T-helper 1 cell (primary cell): ENCODE measurements around the gene SGCE.

Source experiments
- DNase-seq, 5 donors: peaks; one replicate each; pipeline ENCODE4 v3.0.0-alpha.2; 2012 to 2020

SGCE gene

DNA sequence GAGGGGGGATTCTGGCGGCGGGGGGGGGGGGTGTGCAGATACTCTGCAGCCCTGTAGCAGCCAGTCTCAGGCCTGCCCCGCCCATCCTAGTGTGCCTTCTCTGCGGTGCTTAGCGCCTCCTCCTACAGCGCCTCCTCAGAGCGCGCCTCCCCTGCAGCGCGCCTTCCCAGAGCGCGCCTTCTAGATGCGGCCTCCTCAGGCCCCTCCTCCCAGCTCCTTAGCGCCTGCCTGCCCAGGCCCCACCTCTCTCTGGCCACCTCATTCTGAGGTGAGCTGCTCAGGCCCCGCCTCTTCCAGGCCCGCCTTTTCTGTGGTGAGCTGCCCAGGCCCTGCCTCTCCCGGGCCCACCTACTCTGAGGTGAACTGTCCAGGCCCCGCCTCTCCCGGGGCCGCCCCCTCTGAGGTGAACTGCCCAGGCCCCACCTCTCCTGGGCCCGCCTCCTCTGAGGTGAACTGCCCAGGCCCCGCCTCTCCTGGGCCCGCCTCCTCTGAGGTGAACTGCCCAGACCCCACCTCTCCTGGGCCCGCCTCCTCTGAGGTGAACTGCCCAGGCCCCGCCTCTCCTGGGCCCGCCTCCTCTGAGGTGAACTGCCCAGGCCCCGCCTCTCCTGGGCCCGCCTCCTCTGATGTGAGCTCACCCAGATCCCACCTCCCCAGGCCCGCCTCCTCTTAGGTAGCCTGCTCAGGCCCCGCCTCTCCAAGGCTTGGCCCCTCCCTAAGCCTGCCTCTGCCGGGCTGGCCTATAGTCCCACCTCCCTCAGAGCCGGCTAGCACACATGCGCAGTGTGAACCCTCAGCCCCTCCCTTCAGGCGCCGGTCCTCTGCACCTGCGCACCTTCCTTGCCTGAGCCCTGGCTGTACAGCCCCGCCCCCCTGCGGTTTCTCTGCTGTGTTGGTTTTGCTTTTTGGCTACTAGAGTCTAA is 2.1 kb upstream of the SGCE start:
- DNase-seq, result peak; percentile 92 to 95 (median 93)

DNA sequence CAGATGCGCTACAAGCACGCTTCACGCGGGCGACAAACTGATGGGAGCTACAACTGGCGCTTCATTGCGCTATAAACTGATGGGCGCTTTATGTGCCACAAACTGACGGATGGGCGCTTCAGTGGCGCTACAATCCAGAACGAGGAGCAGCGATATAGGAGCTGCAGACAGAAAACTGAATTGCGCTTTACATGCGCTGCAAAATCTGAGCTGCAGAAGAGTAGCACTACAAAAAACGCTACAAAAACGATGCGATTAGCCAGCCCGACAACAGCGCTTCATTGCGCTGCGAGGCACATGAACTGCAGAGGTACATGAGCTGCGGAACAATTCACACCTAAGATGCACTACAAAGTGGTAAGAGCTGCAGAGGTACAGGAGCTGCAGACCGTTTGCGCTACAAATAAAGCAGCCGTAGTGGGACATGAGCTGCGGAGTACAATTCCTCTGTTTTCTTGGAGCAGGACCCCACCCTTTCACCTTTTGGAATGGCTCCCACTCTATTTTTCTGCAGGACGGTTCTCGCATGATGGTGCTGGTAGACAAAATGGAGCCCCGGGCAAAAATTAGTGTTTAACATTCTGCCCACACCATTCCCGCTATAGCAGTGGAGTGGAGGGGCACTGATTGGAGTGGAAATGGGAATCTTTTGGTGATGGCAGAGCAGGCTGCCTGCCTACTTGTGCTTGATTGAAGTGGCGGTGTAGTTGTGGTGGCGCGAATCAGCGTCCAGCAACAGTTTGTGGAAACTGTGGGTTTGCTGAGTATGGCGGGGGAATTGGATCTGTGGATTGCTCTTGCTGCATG is 1.2 kb upstream of the SGCE start:
- DNase-seq, result peak in 2 of 5 donors; percentile 6 to 44

DNA sequence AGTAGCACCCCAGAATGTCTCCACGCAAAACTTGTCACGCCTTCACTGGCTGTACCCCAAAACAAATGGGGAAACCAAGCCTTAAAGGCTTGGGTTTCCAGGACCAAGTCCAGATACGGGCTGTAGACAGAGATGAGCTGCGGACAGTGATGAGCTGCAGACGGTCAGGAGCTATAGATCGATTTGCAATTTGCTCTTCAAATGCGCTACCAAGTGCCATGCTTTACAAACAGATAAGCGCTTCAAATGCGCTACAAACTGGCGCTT is 658 bp upstream of the SGCE start:
- no peak for DNase-seq

DNA sequence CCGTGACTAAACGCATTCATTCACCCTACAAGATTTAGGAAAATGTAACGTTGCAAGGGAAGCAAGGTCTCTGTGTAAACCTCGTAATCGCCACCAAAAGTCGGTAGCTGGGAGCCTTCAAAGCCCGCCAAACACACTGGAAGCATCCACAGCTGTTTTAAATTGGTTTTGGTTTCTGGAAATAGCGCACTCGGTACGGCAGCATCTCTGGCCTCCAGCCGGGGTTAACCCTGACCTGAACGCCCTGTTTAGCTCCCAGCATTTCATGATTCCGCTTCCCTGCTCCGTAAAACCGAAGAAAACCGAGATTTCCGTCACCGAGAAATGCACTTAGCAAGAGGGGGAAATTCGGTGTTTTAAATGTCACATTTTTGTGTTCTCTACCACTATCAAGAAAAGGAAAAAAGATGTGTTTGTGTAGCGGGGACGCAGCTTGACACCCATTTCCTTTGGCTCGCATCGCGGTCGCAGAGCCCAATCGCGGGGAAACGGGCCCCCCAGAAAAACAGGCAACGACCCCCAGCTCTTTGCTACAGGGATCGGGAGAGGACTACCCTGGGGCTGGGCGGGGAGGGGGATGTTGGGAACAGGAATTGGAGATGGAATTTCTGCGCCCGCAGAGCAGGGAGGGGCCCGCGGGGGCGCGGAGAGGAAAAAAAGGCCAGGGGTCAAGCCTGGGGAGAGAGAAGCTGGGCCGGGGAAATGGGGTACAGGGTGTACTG is 646 bp downstream of the SGCE start:
- DNase-seq, result peak in 1 of 5 donors; percentile 4

DNA sequence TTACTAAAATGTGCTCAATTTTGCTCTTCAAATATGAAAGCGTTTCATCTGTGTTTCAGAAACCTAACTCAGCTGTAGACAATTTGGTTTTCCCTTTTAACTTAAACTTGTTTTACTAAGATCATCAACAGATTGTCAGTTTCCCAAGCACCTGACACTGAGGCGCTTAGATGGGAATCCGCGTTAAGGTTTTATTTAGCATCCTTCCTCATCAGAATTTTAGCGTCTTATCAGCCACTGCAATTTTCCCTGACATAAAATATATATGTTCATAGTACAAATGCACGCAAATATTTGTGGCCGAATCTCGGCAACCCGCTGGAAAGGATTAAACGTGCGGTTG is 1.2 kb downstream of the SGCE start:
- DNase-seq, result no peak

DNA sequence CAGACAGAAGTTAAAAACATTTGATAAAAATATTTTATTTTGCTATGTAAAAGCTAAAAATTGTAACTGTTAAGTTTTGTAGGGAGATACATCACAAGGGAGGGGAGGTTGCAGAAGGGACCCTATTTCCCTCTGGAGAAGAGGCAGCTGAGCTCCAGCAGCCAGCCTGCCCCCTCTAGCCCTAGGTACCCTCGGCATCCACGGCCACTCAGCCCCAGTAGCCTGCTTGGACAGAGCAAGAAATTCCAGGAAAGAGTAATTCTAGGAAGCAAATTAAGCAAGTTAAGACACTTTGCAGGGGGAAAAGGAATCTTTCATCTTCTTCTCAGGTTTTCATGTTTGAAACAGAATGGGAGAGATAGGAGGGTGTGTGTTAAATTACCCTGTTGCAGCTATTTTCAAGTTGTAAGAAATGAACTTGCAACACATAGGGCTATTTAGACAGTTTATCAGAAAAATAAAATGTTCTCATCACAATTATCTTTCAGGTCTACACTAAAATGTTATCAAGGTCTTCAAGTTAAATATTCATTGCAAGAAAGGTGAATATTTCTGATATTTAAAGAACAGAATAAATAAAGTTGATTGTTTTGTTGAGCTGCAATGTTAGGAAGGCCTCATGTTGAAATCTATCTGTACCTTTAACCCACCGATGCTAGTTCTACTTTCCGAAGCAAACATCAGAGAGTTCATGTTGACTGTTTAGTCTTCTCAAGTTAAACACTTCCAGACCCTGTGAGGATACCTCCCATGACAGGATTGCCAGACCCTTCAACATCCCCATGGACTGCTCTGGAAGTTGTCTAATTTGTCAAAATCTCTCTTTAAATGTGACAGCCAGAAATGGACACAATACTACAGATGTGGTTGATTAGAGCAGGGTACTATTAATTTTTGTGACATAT is 5.5 kb downstream of the SGCE start:
- no peak for DNase-seq

DNA sequence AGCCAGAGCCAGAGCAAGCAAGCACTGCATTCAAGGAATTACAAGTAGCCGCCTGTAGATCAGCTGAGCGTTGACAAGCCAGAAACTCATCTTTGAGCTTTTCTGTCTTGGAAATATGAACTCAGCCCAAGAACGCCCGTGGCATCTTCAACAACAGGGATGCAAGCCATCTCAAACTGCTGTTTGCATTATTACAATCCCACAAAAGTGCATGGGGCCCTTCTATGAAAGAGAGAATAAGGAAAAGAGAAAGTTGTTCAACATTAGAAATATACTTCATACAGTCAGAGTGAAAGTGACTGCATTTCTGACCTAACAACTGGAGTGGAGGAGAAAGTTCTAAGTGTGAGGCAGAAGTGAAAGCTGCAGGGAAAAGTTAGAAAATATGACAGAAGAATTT is 6.5 kb downstream of the SGCE start:
- DNase-seq, result no peak

DNA sequence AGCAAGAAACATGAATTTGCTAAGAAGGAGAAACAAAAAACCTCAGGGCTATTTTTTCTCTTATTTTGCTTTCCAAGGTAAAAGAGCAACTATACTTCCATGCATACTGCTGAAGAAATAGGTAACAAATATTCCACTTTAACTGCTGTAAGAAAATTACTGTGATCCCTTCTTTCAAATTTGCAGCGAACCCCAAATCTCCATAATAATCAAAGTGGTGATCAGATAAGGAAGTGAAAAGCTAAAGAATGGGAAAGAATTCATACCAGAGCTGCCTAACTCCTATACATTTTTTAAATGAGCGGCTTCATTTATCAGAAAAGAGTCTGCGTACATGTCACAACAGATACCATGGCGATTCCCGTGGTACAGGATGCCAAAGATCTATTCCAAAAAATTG is 7.2 kb downstream of the SGCE start:
- DNase-seq, result no peak

DNA sequence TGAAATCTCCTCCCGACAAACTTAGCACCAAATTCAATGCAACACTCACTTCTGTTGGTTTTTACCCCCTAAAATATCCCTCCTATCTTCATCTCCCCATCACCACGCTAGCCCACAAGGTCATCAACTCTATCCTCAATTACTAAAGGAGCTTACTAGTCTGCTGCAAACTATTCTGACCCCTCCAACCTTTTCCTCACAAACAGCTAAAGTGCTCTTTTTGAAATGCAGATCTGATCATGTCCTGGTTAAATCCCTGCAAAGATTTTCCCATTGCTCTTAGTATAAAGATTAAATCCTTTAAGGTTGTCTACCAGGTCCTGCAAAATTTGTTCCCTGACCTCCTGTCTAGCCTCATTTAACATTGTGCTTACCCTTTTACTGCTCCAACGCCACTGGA is 8.6 kb downstream of the SGCE start:
- no peak for DNase-seq

DNA sequence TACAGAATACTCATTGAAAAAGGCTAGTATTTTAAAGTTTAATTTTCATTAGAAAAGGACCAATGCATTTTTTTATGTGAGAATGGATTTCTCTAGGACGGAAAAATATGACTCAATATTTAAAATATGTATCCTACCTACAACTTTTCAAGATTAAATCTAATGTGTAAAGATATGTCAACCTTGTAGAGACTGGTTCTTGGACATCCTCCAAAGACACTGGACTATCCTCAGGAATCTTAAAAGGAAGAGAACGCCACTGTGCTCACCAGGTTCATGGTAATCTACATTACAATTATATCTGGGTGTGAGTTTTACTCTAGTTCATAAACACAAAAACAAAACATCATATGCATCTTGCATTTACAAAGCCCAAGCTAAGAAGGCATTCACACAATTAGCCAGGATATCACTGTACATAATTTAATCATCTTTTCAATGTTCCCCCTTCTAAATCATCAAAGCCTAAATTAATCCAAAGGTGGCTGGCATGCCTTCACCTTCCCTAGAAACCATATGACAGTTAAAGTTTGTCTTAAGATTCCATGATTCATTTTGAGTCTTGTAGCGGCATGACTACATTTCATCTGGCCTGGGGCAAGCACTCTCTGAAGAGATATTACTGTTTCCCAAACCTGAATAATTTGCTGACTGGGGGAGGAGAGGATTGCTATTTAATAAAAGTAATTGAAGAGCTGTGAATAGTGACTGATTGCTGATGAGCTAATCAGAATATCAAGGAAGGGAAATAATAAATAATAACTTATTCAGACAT is 12.0 kb downstream of the SGCE start:
- DNase-seq, result no peak

DNA sequence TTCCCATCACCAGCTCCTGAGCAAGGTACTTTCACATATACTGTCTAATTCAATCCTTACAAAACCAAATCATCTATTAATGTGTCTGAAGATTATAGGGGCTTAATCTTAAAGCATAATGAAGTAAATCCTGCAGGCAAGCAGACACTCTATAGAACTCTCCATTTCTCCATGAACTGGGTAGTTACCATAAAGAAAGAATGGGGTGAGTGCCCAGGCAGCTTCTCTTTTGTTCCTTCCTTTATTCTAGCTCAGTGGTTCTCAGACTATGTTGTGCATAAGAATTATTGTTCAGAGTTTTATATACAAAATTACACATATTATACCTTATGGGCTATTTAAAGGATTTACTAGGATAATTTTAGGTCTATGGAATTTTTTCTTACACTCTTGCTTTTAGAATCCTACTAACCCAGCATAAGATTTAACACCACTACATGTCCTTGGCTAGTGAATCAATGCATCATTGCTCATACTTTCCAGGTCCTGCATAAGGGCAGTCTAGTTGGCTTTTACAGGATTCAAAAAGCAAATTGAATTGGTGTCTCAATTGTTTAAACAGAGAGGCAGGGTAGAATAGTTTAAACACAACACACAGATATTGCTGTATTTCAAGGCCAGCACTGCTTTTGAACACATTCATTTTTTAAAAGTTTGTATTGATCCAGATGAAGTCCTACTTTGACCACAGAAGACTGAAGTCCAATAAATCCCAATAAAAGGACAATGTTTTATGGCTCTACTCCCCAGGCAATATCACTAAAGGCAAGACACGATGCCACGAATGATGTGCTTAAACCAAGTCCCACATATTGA is 12.9 kb downstream of the SGCE start:
- no peak for DNase-seq

DNA sequence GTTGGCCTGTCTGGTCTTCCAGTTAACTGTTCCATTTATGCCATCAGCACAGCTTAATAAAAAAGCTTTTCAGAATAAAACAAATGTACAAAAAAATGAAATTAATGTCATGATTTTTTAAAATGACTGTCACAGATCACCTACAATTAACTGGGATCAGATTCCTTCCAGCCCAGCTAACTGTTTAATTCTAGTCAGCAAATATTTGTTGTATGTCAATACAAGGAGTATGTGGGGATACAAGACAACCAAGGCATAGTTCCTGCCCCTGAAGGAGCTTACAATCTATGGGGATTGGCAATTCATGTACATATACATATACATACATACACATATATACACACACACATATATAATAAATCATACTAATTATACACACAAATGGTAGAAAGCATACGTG is 16.5 kb downstream of the SGCE start:
- DNase-seq, result no peak

DNA sequence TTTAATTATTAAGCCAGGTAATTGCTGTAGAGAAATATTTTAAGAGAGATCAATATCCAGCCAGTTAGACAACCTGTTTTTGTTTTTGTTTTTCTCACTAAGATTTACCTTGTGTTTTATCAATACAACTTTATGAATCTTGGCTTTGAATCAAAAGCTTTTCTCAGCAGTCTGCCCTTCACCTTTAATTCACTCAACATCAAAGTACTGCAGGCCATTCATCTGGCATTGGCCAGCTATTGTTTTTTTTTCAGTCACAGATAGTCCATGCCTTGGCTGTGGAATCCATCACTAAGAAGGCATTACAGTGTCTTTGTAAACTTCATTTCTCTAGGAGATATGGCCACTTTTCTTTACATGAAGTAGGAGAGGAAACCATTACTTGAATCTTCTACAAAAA is 20.2 kb downstream of the SGCE start:
- DNase-seq, result no peak

DNA sequence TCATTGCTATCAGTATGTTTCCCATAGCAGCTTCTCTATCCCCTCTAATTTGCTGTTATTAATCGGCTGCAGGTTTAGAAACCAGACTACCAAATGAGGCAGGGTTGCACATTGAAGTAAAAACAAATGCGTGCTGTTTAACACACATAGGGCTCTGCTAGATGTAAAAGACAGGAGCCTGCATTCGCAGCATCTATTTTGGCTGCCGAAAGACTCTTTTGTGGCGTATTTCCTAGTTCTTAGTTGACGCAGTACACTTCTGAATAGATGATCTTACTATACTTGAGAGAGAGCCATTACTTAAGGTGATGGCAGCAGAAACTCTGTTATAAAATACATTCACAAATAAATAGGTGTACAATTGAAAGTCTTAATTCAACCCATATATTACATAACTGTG is 21.4 kb downstream of the SGCE start:
- no peak for DNase-seq

DNA sequence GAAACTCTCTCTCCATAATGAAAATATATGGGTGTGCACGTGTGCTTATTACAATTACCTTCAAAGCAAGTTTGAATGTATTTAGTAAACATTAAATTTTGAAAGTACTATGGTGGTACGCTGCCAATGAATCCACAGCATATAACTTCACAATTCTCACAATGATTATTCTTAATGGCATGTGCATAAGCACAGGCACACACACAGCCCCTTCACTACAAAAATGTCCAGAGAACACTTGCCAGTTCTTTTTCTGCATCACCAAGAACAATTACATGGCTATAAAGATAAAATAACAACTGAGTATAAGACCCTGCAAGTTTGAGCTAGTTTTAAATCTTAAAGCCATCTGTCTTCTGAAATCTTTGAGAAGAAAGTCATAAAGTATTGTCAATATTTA is 22.2 kb downstream of the SGCE start:
- no peak for DNase-seq

DNA sequence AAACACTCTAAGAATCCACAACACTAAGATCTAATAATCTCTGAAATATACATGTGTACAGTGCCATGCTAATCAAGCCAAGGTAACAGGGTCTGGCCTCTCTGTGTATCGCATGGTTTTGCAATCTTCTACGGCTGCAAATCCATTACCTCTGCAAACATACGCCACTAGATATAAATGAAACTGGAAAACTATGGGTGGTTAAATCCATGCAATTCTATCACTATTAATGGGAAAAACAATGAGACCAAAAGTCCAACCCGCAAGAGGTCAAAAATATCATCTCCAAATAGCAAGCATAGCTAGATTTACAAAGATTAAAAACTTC is 23.0 kb downstream of the SGCE start:
- no peak for DNase-seq

DNA sequence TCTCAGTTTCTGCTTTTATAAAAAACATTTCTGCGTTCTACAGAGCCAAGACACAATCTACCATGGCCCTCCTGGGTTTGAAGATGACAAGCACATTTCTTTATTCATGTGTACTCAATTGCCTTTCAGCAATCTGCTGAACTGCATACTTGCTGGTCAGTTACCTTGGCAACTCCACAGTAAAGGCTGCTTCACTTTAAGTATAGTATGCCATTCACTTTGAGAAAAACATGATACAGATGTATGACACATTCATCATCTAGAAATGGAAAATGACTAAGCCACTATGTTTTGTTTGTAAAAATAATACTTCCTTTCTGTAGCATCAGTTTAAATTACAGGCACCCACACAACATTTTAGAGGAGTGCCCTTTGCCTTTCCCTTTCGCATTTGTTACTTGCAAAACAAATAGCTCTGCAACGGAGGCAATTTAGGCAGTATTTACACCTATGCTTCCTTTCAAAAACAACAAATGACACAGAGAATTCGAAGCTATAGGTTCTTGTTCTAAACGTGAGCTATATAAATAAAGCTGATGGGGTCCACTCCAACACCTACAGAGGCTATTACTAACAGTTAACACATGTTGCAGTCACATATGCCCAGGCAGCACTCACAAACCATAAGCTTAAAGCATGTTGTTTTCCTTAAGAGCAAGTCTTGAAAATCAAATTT is 23.5 kb downstream of the SGCE start:
- peak in 1 of 5 donors; percentile 4 for DNase-seq

DNA sequence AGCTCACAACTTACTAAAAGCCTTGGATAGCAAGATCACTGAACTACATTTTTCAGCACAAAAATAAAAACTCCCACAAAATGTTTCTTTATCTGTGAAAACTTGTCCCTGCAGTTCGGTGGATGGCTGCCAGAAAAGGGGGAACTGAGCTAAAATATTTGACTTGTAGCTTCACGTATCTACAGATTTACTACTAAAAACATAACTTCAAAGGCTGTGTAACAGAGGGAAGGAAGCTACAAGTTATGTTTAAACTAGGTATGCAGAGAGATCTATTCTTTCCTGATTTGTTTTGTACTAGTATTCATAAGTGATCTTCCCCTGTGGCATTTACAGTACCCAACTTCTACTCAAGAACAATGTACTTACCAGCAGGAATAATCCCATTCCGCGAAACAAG is 25.1 kb downstream of the SGCE start:
- DNase-seq, result no peak

DNA sequence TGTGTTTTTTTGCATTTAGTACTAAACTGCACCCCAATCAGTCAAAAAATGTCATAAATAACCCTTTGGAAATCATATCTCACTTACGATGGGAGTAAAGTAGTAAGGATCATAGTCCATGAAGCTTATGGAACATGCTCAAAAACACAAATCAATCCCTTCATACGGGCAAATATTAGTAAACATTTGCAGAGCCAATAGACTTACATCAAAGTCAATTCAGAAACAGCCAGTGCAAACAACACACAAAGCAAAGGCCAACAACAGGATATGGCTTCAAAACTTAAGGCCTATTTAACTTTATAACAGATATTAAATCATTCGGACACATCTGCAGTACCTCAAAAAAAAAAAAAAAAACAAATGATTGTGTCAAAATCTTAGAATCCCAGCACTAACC is 32.1 kb downstream of the SGCE start:
- no peak for DNase-seq

DNA sequence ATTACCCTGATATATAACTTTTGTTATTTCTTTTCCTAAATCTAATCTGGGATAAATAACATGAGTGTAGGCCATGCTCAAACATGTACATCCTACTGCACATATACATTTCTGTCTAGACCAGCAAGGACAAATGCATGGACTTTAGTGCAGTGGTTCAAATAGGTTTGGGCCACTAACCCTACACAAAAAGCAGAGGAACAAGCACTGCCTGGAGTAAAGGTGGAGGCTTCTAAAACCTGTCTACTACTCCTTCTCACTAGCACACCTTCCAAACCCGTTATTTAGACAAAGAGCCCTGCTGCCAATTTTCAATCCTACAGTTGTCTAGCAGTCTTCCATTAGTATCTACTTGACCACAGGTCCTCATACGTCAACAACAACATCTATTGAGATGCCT is 34.8 kb downstream of the SGCE start:
- DNase-seq, result no peak
